Measurements from ENCODE around the gene GRIFIN. TPM values are rescaled to one million over a fixed set of nuclear protein-coding genes. Genes with fewer than 3 reads are reported as not detected.

GRIFIN gene
- total and polyA plus RNA-seq, 2 experiments from 2014 or later: not detected

DNA sequence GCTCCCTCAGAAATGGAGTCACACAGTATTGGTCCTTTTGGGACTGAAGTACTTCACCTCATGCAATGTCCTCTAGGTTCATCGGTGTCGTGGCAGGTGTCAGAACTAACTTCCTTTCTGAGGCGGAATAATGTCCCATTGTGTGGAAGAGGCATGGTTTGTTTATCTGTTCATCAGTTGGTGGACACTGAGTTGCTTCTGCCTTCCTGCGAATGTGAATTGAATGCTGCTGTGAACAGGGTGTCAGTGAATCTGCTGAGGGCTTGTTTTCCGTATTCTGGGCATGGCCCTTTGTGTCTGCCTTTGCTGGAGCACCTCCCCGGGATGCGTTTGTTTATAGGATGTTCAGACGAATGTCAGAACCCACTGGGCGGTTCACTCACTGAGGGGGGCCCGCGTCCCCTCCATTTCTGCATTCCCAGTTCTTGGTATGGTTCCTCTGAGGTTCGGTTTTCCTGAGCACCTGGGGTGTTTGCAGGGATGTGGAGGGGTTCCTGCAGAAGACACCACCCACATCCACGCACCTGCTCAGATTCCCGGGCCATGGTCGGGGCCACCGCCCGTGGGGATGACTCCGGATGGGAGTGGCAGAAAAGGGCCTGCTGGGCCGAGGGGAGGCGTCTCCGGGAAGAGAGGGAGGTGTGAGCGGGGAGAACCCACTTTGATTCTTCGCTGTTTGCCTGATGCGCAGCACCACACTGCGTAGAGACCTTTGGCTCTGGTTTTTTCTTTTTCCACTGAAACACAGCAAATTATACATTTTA is 39.7 kb downstream of the GRIFIN start:
- H3K79me2 ChIP-seq (ENCODE audit: insufficient read depth): 0 out of 2 replicates have a peak, but pooled peaks cover 3% of the 10 kb centered on the region
- no peak for TF ChIP-seq EZH2 (IDR thresholded peaks at IDR 0.05; ENCODE audit: insufficient read depth, poor library complexity, severe bottlenecking)
- TF ChIP-seq EZH2phosphoT487 (IDR thresholded peaks at IDR 0.05; ENCODE audit: insufficient read depth, low read depth): no peak
- H3K4me1 ChIP-seq (ENCODE audit: insufficient read depth): no peaks in the 10 kb centered on the region
- no peaks in the 10 kb centered on the region for H3K9me2 ChIP-seq (ENCODE audit: insufficient read depth)
- no peaks in the 10 kb centered on the region for H3F3A ChIP-seq (ENCODE audit: insufficient read depth)
- no peaks in the 10 kb centered on the region; the same call in 1 of the 2 replicates for H4K20me1 ChIP-seq (ENCODE audit: insufficient read depth)
- no peak overlapping the region for H3K9ac ChIP-seq
- no peak overlapping the region for H3K4me3 ChIP-seq
- H3K9me3 ChIP-seq (ENCODE audit: low read depth): no peaks in the 10 kb centered on the region
- in situ Hi-C loops (cut with MboI): no loop called here
- H3K4me2 ChIP-seq (ENCODE audit: unreplicated experiment): no peak overlapping the region
- H3K27ac ChIP-seq: no peak overlapping the region
- H3K36me3 ChIP-seq (ENCODE audit: low read depth): no peaks in the 10 kb centered on the region
- no peak for DNase-seq
- H3K27me3 ChIP-seq (replicated peaks; ENCODE audit: insufficient read depth): no peaks in the 10 kb centered on the region
- no peak overlapping the region for H2AFZ ChIP-seq
- 85 to 88% methylated on average over 25 of the region's 25 CpGs for WGBS, 2 experiments (ENCODE audit: low coverage in 1 of 2, low lambda C conversion rate in 2 of 2, missing lambda C conversion rate in 2 of 2)

DNA sequence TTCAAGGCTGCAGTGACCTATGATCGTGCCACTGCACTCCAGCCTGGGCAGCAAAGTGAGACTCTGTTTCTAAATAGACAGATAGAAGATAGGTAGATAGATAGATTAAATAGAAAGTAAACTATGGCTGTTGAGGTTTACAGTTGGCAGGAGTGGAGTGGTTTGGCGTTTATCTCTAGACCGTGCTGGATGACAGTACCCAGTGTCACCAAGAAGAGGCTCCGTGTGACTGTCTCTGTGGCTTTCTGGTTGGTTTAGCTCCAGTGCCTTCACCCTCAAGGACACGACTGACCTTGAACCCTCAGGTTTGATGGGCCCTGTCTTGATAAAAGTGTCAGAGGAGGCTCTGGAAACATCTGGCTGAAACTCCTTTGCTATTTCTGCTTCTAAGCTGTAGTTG is 41.1 kb downstream of the GRIFIN start:
- DNase-seq: no peak
- in situ Hi-C loops (cut with MboI): no loop called here

DNA sequence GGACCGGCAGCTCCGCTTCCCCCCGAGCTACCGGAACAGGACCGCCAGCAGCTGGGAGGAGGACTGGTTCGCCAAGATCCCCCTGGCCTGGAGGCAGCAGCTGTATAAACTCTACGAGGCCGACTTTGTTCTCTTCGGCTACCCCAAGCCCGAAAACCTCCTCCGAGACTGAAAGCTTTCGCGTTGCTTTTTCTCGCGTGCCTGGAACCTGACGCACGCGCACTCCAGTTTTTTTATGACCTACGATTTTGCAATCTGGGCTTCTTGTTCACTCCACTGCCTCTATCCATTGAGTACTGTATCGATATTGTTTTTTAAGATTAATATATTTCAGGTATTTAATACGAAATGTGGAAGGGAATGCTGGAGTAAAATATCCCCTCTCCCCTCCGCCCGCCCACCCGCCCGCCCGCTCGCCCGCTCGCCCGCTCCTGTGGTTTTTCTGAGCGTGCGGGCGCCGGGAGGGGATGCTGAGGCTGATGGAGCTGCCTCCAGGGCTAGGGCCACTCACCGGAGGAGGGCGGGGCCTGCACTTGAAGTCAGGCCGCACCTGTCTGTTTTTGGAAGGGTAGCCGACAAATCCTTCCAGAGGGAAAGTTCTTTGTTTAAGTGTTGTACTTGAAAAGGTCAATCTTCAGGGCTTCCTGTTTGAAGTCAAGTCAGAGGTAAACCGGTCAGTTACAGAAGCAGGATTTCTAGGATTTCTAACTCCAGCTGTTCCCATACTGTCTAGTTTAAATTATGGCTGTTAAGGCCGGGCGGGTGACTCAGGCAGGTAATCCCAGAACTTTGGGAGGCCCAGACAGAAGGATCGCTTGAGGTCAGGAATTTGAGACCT is 42.3 kb downstream of the GRIFIN start:
- H2AFZ ChIP-seq: no peak overlapping the region
- WGBS, 2 experiments (ENCODE audit: low coverage in 1 of 2, low lambda C conversion rate in 2 of 2, missing lambda C conversion rate in 2 of 2): 96% methylated on average over 34 to 42 of the region's 42 CpGs
- in situ Hi-C loops (cut with MboI): no loop called here
- no peak overlapping the region for H3K4me3 ChIP-seq
- H3K27me3 ChIP-seq (replicated peaks; ENCODE audit: insufficient read depth): no peaks in the 10 kb centered on the region
- no peaks in the 10 kb centered on the region for H3K9me3 ChIP-seq (ENCODE audit: low read depth)
- no peak overlapping the region for H3K27ac ChIP-seq
- peaks cover 21% of the 10 kb centered on the region for H3K79me2 ChIP-seq (ENCODE audit: insufficient read depth)
- H3K36me3 ChIP-seq (ENCODE audit: low read depth): 0 out of 2 replicates have a peak, but pooled peaks cover 4% of the 10 kb centered on the region
- H3K9me2 ChIP-seq (ENCODE audit: insufficient read depth): no peaks in the 10 kb centered on the region
- no peak overlapping the region for H3K4me2 ChIP-seq (ENCODE audit: unreplicated experiment)
- no peak overlapping the region for H3K9ac ChIP-seq
- no peaks in the 10 kb centered on the region; the same call in 1 of the 2 replicates for H4K20me1 ChIP-seq (ENCODE audit: insufficient read depth)
- H3F3A ChIP-seq (ENCODE audit: insufficient read depth): no peaks in the 10 kb centered on the region
- no peak for TF ChIP-seq EZH2 (IDR thresholded peaks at IDR 0.05; ENCODE audit: insufficient read depth, poor library complexity, severe bottlenecking)
- no peak for TF ChIP-seq EZH2phosphoT487 (IDR thresholded peaks at IDR 0.05; ENCODE audit: insufficient read depth, low read depth)
- DNase-seq: no peak
- H3K4me1 ChIP-seq (ENCODE audit: insufficient read depth): no peaks in the 10 kb centered on the region

More for the DNA sequence above, 41.1 kb downstream of the GRIFIN start:
- no peak overlapping the region for H3K9ac ChIP-seq
- no peaks in the 10 kb centered on the region; the same call in 1 of the 2 replicates for H4K20me1 ChIP-seq (ENCODE audit: insufficient read depth)
- no peaks in the 10 kb centered on the region for H3F3A ChIP-seq (ENCODE audit: insufficient read depth)
- 82 to 83% methylated on average over 5 of the region's 5 CpGs for WGBS, 2 experiments (ENCODE audit: low coverage in 1 of 2, low lambda C conversion rate in 2 of 2, missing lambda C conversion rate in 2 of 2)
- no peak overlapping the region for H2AFZ ChIP-seq
- H3K4me1 ChIP-seq (ENCODE audit: insufficient read depth): no peaks in the 10 kb centered on the region
- no peaks in the 10 kb centered on the region for H3K9me2 ChIP-seq (ENCODE audit: insufficient read depth)
- TF ChIP-seq EZH2 (IDR thresholded peaks at IDR 0.05; ENCODE audit: insufficient read depth, poor library complexity, severe bottlenecking): no peak
- no peak for TF ChIP-seq EZH2phosphoT487 (IDR thresholded peaks at IDR 0.05; ENCODE audit: insufficient read depth, low read depth)
- 0 out of 2 replicates have a peak, but pooled peaks cover 4% of the 10 kb centered on the region for H3K36me3 ChIP-seq (ENCODE audit: low read depth)
- H3K27me3 ChIP-seq (replicated peaks; ENCODE audit: insufficient read depth): no peaks in the 10 kb centered on the region
- no peaks in the 10 kb centered on the region for H3K9me3 ChIP-seq (ENCODE audit: low read depth)
- no peak overlapping the region for H3K4me3 ChIP-seq
- no peak overlapping the region for H3K4me2 ChIP-seq (ENCODE audit: unreplicated experiment)
- H3K27ac ChIP-seq: no peak overlapping the region
- H3K79me2 ChIP-seq (ENCODE audit: insufficient read depth): peaks cover 12% of the 10 kb centered on the region; the same call in 1 of the 2 replicates

DNA sequence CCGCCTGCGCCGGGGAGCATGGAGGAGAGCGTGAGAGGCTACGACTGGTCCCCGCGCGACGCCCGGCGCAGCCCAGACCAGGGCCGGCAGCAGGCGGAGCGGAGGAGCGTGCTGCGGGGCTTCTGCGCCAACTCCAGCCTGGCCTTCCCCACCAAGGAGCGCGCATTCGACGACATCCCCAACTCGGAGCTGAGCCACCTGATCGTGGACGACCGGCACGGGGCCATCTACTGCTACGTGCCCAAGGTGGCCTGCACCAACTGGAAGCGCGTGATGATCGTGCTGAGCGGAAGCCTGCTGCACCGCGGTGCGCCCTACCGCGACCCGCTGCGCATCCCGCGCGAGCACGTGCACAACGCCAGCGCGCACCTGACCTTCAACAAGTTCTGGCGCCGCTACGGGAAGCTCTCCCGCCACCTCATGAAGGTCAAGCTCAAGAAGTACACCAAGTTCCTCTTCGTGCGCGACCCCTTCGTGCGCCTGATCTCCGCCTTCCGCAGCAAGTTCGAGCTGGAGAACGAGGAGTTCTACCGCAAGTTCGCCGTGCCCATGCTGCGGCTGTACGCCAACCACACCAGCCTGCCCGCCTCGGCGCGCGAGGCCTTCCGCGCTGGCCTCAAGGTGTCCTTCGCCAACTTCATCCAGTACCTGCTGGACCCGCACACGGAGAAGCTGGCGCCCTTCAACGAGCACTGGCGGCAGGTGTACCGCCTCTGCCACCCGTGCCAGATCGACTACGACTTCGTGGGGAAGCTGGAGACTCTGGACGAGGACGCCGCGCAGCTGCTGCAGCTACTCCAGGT is 43.1 kb downstream of the GRIFIN start:
- TF ChIP-seq EZH2phosphoT487 (IDR thresholded peaks at IDR 0.05; ENCODE audit: insufficient read depth, low read depth) (no peak), EZH2 (IDR thresholded peaks at IDR 0.05; ENCODE audit: insufficient read depth, poor library complexity, severe bottlenecking) (no peak)
- Histone ChIP-seq H3K4me3 (no peak overlapping the region), H3K9me2 (ENCODE audit: insufficient read depth) (no peaks in the 10 kb centered on the region)

More for the DNA sequence above, 43.1 kb downstream of the GRIFIN start:
- in situ Hi-C loops (cut with MboI): no loop called here
- H2AFZ ChIP-seq: no peak overlapping the region
- no peak for DNase-seq
- 0 out of 2 replicates have a peak, but pooled peaks cover 4% of the 10 kb centered on the region for H3K36me3 ChIP-seq (ENCODE audit: low read depth)
- H3K9me3 ChIP-seq (ENCODE audit: low read depth): no peaks in the 10 kb centered on the region
- H3K9ac ChIP-seq: no peak overlapping the region
- no peak overlapping the region for H3K27ac ChIP-seq
- no peaks in the 10 kb centered on the region for H3F3A ChIP-seq (ENCODE audit: insufficient read depth)
- no peak overlapping the region for H3K4me2 ChIP-seq (ENCODE audit: unreplicated experiment)
- no peaks in the 10 kb centered on the region for H4K20me1 ChIP-seq (ENCODE audit: insufficient read depth)
- H3K27me3 ChIP-seq (replicated peaks; ENCODE audit: insufficient read depth): no peaks in the 10 kb centered on the region
- H3K4me1 ChIP-seq (ENCODE audit: insufficient read depth): no peaks in the 10 kb centered on the region
- 98% methylated on average over 81 to 85 of the region's 85 CpGs for WGBS, 2 experiments (ENCODE audit: low coverage in 1 of 2, low lambda C conversion rate in 2 of 2, missing lambda C conversion rate in 2 of 2)
- peaks cover 21% of the 10 kb centered on the region for H3K79me2 ChIP-seq (ENCODE audit: insufficient read depth)

Measured in GM23248 (cell line).